Suprapubic skin (tissue), 4 donors: ENCODE measurements around the gene SHISA9.

Experiments used
- EP300 ChIP-seq: sonication (generic); formaldehyde crosslinking; IDR thresholded peaks from one replicate; pipeline ENCODE4 v1.6.1; 2017; ENCODE audit warnings: antibody characterized with exemption
- POLR2A ChIP-seq, 2 donors: fragments of 450-650 bp; IDR thresholded peaks; one replicate each; pipeline ENCODE4 v1.6.1; 2017; ENCODE audit warnings: antibody characterized with exemption in 2 of 2, mild to moderate bottlenecking in 2 of 2, moderate library complexity in 2 of 2
- POLR2AphosphoS5 ChIP-seq, 3 donors: sonication (generic); formaldehyde crosslinking; IDR thresholded peaks; one replicate each; pipeline ENCODE4 v1.6.1; 2017; ENCODE audit warnings: antibody characterized with exemption in 3 of 3
- TF ChIP-seq, protein P1 (sequence below), 2 donors: fragments of 200-600 bp in 1 of 2; fragments of 450-650 bp in 1 of 2; sonication (generic) in 1 of 2; IDR thresholded peaks; one replicate each; pipeline ENCODE4 v1.5.1; 2016 to 2019; ENCODE audit warnings: antibody characterized with exemption in 2 of 2, mild to moderate bottlenecking in 1 of 2, moderate library complexity in 1 of 2

GRCh38 chr16:13139661-13140241 lies 238.4 kb downstream of the SHISA9 start:
- no peak for TF ChIP-seq POLR2AphosphoS5 (IDR thresholded peaks at IDR 0.05)
- no peak for TF ChIP-seq EP300
- TF ChIP-seq, protein P1, sequence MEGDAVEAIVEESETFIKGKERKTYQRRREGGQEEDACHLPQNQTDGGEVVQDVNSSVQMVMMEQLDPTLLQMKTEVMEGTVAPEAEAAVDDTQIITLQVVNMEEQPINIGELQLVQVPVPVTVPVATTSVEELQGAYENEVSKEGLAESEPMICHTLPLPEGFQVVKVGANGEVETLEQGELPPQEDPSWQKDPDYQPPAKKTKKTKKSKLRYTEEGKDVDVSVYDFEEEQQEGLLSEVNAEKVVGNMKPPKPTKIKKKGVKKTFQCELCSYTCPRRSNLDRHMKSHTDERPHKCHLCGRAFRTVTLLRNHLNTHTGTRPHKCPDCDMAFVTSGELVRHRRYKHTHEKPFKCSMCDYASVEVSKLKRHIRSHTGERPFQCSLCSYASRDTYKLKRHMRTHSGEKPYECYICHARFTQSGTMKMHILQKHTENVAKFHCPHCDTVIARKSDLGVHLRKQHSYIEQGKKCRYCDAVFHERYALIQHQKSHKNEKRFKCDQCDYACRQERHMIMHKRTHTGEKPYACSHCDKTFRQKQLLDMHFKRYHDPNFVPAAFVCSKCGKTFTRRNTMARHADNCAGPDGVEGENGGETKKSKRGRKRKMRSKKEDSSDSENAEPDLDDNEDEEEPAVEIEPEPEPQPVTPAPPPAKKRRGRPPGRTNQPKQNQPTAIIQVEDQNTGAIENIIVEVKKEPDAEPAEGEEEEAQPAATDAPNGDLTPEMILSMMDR (IDR thresholded peaks at IDR 0.05): no peak
- no peak for TF ChIP-seq POLR2A (IDR thresholded peaks at IDR 0.05)
